GM04504 (cell line): Measurements from ENCODE around the gene EFCAB11.

Experiments
- DNase-seq: peaks from one replicate; pipeline ENCODE4 v3.0.0-alpha.2; 2012; ENCODE audit warnings: low read depth

EFCAB11 gene

DNA sequence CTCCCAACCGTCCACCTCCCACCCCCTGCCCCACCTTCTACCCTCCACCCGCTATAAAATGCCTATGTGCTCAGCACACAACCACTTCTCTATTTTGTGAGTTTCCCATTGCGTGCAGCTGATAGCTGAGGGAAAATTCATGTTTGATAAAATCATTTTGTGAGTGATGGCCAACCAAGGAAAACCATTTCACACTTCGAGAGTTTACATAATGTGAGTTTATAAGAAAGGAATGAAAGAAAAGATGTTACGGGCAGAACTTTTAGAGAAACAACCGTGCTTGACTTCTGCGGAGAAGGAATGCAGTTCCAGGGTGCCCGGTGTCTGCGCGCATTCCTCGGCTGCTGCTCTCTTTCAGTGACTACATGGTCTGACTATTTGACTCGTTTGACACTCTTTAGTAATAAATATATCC lies 140.9 kb downstream of the EFCAB11 start:
- peak; percentile 3 for DNase-seq

GRCh38 chr14:89811954-89812575 lies 142.5 kb downstream of the EFCAB11 start:
- no peak for DNase-seq

DNA sequence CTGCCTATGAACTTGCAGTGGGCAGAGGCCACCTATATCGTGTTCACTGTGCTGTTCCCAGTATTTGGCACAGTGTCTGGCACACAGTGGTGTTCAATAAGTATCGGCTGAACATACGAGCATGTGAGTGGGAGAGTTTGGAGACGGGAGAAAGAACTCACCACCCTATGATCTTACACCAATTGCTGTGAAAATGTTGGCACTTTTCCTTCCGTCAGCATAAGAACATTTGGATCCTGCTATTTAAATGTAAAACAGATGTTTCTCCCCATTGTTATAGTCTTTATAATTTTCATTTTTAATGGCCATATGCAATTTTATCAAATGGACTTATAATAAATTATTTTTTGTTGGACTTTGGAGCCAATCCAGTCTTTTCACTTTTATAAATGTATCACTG lies 144.4 kb downstream of the EFCAB11 start:
- DNase-seq, result no peak

DNA sequence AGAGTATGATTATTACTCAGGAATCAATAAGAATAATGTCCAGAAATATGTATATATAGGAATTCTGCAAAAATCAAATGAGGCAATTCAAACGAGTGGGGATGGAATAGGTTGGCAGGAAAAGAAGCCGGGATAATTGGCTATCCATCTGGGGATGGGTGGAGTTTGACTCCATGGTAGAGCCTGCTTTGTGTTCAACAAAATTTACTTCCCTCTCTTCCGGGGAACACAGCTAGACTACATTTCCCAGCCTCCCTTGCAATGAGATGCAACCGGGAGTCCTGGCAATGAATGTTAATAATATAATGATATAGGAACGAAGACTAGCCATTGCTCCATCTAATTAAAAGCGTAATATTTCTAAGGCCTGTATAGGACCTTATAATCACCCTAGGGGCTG lies 146.6 kb downstream of the EFCAB11 start:
- no peak for DNase-seq

GRCh38 chr14:89807151-89807550 lies 147.4 kb downstream of the EFCAB11 start:
- no peak for DNase-seq

GRCh38 chr14:89806451-89806850 lies 148.1 kb downstream of the EFCAB11 start:
- no peak for DNase-seq

- DNase-seq, result no peak
Measured at GRCh38 chr14:89805501-89805900, 149.0 kb downstream of the EFCAB11 start.

- no peak for DNase-seq
Measured at GRCh38 chr14:89803542-89803941, 151.0 kb downstream of the EFCAB11 start.

GRCh38 chr14:89801136-89801535 lies 153.4 kb downstream of the EFCAB11 start:
- no peak for DNase-seq

GRCh38 chr14:89798212-89798773 lies 156.2 kb downstream of the EFCAB11 start:
- DNase-seq, result no peak

DNA sequence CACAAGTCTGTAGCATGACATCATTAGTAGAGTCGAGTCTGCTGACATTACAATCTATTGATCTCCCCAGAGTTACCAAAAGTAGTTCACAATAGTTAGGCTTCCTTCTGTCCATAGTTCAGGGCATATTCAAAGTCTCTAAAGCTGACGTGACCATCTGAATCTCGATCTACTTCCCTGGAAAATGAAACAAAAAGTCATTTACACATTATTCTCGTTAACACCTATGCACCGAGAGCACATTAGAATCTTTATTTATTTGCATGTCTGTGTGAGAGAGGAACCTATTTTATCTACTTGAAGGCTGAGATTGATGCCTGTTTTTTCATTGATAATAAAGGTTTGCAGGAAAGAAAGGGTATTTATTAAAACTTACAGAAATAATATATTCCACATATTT lies 157.4 kb downstream of the EFCAB11 start:
- DNase-seq, result no peak

- no peak for DNase-seq
Measured at GRCh38 chr14:89794096-89794495, 160.4 kb downstream of the EFCAB11 start.

DNA sequence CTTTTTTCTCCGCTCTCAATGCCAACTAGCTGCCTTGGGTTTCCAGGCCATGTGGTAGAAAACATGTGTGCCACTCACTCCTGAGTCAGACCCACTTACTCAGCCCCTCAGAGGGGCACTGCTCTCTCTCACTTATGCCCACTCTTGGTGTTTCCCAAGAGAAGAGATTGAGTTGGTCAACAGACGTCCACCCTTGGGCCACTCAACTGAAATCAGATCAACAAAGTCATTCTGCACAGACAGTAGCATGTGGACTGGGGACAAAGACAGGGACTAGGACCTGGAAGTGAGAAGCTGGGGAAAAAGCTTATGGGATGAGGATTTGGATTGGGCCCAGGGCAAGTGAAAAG lies 161.2 kb downstream of the EFCAB11 start:
- no peak for DNase-seq

GRCh38 chr14:89792489-89793366 lies 161.8 kb downstream of the EFCAB11 start:
- DNase-seq, result no peak

GRCh38 chr14:89787525-89787924 lies 167.0 kb downstream of the EFCAB11 start:
- peak; percentile 7 for DNase-seq

DNA sequence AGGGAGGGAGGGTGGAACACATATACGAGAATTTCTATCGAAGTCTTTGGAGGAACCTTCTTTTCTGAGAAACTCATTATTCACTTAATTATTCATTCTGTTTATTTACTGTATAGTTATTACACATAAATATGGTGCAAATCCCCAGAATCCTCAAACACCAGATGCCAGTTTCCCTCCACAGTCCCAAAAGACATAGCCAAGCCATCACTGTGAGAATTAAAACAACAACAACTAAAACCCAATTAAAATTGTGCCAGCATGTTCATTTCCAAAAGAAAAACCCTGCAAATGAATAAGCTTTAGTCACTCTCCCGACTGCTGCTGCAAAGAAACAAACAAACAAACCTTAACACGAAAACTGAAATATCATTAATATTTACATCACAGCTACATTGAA lies 173.5 kb downstream of the EFCAB11 start:
- DNase-seq, result no peak

DNA sequence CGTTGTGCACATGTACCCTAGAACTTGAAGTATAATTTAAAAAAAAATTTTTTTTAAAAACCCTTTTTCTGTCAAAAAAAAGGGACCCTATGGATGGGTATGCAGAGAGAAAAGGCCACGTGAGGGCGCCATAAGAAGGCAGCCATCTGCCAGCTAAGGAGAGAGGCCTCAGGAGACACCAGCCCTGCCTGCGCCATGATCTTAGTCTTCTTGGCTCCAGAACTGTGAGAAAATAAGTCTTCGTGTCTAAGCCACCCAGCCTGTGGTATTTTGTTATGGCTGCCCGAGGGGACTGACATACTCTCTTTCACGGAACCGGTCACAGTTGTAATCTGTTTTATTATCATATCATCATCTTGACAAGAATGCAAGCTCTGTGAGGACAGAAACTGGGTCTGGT lies 174.8 kb downstream of the EFCAB11 start:
- no peak for DNase-seq

DNA sequence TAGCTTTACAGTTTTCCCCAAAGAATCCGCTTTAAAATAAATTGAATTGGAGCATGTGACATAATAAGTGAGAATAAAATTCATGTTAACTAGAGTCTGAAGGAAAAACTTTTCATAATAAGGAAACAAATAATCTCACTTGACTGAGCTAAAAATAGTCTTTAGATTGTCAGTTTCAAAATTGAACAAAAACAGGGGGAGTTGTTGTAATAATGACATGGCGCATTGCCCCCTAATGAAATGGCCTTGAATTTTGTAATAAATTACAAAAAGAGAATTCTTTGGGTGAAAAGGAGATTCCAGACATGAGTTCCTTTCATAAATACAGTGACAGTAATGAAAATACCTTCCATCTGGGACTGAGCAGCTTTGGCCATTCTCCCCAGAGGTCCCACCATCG lies 178.6 kb downstream of the EFCAB11 start:
- DNase-seq, result no peak

GRCh38 chr14:89775151-89775550 lies 179.4 kb downstream of the EFCAB11 start:
- no peak for DNase-seq

- DNase-seq, result no peak
Measured at GRCh38 chr14:89773644-89774316, 180.8 kb downstream of the EFCAB11 start.

DNA sequence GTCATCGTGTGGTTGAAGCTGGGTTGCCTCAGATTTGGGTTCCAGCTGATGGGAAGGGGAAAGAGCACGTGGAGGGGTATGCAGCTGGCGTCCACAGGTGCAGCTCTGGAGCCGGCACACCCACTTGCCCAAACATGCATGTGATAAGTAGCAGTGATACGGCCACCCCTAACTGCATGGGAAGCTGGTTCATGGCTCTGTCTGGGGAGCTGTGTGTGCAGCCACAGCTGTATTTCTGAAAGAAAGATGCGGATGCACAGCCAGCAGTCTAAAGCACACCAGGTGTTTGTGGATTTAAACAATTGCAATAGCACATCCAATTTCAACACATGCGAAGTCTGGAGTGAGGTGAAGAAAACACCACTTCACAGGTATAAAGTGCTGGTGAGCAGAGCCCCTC lies 181.4 kb downstream of the EFCAB11 start:
- DNase-seq, result no peak

GRCh38 chr14:89771251-89771650 lies 183.3 kb downstream of the EFCAB11 start:
- no peak for DNase-seq

GRCh38 chr14:89767861-89768268 lies 186.7 kb downstream of the EFCAB11 start:
- DNase-seq, result peak; percentile 33
